HK-2 (cell line): ENCODE data around the gene CYRIA.

Experiments
- DNase-seq: peaks from one replicate; pipeline ENCODE4 v3.0.0-alpha.2; 2018; ENCODE audit not compliant: unreplicated experiment

The CYRIA gene

DNA sequence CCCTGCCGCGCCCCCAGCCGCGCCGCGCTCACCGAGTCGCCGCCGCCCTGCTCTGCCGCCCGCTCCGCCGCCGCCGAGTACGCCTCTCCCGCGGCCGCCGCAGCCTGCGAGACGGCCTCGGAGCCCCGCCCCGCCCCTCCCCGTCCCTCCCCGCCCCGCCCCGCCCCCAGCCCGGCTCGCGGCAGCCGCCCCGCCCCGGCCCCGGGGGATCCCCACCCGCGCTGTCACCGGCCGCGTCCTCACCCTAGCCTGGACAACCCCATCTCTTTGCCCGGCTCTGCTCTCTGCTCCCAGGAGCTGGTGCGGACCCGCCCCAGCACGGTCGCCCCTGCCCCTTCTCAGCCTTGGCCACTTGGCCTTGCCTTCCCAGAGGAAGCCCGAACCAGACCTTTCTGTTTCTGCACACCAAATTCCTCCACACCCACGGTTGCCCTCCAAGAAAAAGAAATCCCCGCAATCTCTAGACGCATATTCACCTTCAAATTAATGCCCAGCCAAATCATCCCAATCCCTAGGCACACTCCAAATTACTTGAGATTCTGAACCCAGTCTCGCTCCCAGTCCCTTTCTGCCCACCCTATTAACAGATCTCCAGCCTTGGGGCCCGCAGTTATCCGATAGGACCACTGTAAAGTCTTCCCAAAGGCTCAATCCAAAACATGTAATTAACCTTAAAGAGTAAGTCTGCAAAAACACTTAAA is at the start of gene CYRIA:
CYRIA (minus strand) TSS at position 87 of the 701 bp plus-strand sequence. CDS start 77,715 bp downstream, outside the sequence.
- DNase-seq = peak; percentile 65

DNA sequence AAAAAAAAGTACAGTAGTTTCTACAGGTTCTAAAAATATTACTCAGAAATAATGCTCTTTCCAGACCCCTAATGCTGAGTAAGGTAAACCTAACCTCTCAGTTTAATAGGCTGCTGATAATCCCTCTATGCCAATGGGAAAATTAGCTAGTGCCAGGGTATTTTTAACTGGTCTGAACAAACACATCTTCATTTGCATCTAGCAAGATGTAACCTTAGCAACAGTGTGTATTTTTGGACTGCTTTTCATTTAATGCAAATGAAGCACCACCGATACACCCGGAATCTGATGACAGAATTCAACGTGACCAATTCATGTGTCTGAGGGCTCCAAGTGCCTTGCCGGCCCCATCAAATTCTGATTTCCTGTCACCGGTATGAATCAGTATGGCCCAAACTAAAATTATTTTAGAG is 47.4 kb upstream of the CYRIA start:
- no peak for DNase-seq

DNA sequence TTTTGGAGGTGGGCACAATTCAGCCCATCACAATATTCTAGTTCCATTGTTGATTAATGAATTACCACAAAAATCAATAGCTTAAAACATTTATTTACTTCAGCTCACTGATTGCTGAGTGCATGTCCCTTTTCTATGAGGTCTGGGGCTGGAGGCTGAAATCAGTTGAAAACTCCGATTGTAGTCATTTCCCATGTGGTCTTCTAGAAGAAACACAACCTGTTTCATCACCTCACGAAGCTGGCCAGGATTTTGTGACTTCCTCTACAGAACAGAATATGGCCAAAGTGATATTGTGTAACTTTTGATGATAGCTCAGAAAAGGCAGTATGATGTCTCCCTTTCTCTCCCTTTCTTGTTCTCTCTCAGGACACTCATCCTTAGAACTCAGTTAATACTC is 44.1 kb upstream of the CYRIA start:
- DNase-seq = no peak

DNA sequence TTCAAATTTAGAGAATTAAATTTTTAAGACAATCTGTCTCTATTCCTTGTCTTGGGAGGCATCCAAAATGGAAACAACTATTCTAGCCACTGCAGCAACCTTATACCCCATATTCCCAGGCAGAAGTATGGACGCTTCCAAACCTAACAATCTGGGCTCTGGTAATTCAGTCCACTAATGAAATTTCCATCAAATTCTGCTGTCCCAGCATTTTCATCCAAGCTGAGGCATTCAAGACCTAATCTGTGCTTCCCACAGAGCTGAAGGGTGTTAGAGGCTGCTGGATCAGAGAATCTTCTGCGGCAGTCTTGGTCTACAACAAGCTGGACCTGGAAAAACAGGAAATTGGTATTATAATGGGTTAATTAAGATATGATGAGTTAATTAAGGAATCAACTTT is 42.5 kb upstream of the CYRIA start:
- no peak for DNase-seq

DNA sequence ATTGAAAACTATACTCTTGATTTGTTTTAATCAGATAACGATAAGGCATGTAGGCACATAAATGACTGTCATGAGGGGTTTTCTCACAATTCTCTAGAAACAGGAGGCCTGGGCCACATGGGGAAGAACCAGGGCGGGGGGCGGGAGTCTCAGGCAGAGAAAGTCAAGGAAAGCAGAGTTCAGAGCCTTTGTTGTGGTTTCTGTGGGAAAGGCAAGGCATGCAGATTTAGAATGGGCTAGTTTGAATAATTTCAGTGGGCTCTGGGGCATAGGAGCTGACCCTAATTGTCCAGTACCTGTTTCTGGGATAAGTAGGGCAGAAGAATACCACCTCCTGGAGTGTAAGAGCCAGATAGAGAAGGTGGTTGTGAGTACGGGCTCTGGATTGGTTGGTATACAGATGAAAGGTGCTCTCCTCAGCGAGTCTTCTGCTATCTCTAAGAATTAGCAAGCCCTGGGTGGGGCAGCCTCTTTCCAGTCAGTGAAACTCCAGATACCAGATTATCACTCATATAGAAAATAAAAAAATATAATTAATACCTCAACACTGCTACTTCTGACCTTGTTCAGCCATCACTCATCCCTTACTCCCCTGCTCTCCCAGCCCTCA is 41.5 kb upstream of the CYRIA start:
- no peak for DNase-seq

DNA sequence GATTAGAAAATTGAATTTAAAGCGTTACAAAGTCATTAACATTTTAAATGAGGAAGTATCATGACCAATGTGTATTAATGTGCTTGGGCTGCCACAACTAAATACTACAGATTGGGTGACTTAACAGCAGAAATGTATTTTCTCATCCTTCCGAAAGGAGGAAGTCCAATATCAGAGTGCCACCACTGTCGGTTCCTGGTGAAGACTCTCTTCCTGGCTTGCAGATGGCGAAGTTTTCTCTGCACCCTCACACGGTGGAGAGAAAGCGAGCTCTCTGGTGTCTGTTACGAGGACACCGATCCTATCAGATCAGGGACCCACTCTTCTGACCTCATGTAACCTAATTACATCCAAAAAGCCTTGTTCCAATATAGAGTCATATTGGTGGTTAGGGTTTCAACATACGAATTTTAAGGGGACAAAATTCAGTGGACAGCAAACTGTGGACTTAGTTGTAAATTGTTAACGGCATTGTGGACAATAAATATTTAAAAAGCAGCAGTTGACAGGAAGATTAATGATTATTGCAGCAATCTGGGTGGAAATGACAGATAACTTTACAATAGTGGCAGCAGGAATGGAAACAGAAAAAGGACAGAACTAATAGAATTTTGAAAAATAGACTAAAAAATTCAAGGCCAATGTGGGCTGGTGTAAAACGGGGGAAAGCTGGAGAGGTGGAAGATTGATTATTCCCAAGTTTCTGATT is 35.1 kb upstream of the CYRIA start:
- no peak for DNase-seq

DNA sequence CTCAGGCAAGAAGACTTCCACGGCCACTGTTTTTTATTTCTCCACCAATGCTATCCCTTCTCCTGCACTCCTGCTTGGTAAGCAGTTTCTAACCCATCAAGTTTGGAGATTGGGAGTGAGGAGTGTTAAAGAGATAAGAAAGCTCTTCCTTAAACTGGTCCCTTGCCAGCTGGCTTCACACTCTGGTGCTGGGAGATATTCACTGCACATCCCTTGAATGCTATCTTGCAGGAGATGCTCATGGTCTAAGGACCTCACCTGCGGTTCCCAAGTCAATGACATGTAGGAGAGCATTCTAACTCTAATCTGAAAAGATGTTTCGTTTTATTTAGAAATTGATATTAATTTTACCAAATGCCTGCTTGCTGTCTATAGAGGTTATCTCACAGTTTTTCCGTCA is 28.2 kb upstream of the CYRIA start:
- no peak for DNase-seq

DNA sequence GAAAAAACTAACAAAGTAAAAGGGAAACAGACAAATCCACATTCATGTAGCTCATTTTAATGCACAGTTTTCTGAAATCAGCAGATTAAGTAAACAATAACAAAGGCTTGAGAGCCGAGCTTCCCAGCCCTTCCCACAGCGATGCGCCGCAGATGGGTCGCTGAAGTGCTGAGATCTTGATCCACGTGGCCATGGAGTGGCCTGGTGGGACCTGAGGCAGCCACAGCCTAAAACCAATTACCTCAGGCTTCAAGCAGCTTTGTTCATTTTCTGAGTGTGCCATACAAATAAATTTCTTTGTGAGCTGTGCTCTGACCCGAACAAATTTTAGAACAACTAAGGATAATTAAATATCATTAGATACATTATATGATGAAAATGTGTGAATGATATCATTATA is 25.6 kb upstream of the CYRIA start:
- no peak for DNase-seq

DNA sequence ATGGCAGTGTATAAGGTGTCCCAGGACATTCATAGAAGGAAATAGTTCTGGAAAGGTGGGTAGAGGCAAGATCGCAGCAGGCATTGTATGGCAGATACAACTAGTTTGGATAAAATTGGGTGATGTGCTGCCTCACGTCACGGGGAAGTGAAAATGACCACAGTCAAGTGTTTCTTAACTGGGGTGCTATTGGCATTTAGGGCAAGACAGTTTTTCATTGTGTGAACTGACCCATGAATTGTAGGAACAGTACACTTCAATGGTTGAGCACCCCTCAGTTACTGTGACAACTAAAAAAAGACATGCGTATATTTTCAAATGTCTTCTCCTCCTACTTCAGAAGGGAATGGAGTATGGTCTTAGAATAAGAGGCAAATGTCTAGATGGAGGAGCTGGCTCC is 22.3 kb upstream of the CYRIA start:
- DNase-seq = no peak

DNA sequence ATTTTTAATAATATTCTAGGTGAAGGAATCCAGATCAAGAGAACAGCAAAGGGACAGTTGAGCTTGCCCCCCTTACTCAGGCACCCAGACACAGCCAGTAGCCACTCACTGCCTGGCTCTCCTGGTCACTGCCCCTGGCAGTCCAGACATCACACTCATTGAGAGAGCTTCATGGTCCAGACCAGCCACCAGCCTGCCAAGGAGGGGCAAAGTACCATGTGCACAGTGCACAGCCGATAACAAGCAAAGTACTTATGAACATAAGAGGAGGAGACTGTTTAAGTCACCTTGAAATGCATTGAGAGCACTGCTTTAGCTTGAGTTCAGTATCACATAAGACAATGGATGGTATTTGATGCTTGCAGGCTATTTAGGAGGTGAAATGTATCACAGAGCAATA is 21.6 kb upstream of the CYRIA start:
- no peak for DNase-seq

DNA sequence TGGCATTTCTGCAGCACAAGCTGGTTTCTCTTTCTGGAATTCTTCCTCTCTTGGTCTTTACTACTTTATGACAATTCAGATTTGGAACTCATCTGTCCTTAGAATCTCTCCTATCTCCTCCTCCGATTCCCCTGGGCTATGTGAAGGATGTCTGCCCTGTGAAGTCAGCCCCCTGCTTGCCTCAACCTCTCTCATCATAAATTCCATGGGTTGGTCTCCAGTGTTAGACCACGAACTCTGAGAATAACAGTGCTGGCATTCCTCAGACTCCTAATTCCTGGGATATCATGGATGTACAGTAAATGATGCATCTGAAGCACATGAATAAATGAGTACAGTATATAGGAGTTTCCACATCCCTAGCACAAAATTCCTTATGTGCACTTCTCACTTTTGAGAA is 21.0 kb upstream of the CYRIA start:
- no peak for DNase-seq

DNA sequence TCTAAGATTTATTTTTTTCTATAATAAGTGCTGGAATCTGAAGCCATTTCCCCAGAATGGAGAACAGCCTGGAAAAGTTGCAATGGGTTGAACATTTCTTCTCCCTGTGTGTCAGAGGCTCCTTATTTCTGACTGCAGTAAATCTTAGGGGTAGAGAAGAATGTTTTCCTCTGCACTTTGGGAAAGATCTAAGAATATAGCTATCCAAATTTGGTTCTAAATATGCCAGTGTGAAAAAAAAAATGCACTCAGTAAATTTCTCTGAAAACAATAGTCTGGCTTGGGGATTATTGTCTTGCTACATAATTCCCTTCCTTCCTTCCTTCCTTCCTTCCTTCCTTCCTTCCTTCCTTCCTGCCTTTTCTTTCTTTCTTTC is 19.7 kb upstream of the CYRIA start:
- no peak for DNase-seq

DNA sequence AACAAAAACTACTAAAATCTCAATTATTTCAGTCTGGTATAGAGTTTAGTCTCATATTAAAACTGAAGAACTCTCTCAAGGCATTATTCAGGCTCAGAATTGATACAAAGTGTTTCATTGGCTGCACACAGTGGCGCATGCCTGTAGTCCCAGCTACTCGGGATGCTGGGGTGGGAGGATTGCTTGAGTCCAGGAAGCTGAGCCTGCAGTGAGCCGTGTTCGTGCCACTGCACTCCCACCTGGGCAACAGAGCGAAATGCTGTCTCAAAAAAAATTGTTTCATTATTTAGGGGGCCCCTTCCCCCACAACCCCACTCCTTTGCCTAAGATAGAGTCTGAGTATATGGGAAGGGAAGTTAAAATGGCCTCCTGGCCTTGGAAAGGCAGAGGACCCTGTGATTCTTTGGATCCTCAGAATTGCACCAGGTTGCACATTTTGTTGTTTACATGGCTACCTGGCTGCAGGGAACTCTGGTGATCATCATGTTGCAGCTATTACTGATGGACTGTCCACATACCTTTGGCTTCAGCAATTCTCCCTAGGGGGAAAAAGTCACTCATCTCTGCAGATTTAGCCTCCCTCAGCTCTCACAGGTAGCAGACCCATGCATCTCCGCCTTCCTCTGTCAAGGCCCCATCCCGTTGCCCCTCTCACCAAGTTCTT is 19.2 kb upstream of the CYRIA start:
- no peak for DNase-seq

DNA sequence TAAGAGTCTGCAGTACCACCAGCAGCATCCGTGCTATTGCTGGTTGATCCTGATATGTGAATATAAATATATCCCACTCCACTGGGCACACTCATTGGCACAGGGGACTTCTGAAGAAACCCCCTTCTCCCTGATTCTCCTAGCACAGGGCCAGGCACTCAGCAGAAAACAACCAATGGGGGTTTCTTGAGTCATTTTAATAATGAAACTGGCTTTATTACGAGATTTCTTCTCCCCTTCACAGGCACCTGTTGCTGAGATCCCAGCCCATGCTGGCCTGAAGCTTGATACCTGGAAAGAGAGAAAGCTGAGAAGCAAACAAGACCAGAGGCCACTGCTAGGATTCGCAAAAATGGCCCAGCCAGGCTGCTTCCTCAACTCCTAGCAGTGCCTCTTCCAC is 17.9 kb upstream of the CYRIA start:
- DNase-seq = no peak

DNA sequence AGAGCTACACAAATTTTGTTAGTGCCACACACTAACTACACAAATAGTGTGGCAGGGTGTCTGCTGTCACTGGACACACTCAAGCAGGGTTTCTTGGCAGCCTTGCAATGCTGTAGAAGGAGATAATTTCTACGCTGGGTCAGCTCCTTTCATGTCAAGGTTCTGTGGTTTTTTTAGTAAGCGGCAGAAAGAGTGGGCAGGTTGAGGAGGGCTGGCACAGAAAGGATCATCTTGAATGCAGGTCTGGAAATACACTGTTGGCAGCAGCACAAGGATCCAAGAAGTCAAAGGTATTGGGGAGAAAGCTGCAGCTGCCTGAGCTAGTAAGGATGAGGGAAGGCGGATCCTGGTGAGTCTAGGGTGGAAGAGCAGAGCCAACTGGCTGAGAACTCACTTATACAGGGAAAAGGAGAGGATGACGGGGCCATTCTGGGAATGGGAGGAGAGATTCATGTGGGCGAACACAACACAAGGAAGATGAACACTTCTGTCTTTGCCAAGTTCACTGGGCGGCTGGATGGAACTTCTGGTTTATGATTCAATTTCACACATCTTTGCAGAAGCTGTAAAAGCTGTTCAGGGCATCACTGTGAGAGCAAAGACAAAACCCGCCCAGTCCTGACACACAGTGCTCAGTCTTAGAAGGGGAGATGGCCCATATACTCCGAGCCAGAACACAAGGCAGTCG is 16.9 kb upstream of the CYRIA start:
- DNase-seq = no peak

DNA sequence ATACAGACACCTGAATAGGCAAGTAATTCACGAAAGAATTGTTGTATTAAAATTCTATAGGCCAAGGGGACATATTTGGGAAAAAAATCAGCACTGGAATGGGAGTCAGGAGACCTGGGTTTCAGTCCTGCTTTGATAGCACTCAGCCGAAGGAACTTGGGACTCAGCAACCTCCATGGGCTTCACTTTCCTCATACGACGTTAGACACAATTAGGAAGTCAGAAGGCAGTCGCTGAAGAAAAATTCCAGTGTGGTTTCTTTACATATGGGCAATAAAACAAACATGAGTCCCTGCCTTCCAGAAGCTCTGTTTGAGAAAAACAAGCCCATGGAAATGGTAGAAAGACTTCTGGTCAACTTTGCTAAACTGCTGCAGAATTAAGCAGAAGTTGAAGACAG is 15.1 kb upstream of the CYRIA start:
- DNase-seq = no peak

DNA sequence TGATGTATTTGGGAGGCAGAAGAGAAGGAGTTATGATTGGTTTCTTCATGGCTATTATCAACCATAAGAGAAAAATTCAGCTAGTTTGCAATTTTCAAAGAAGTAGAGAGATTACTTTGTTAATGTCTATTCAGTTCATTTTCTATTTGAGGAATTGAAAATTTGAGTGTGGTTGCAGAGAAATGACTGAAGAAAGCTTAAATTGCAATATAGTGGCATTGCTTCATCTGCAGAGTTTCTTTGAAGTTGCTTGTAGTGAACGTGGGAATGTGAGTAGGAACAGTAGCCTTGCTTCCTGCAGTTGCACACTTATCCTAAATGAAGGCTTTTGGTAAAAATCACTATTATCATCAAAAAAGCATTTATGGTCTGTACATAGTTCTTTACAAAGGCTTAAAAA is 14.7 kb upstream of the CYRIA start:
- no peak for DNase-seq

DNA sequence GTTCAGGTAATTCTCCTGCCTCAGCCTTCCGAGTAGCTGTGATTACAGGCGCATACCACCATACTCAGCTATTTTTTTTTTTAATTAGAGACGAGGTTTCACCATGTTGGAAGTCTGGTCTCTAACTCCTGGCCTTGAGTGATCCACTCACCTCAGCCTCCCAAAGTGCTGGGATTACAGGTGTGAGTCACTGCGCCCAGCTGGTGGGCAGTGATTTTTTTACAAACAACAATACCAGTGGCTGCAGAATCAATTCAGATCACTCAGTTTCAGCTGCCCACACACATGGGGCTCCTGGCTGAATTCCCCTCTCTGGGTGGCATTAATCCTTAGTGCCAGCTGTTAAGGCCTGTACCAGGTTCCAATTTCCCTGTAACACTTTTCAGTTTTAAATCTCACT is 13.3 kb upstream of the CYRIA start:
- no peak for DNase-seq

DNA sequence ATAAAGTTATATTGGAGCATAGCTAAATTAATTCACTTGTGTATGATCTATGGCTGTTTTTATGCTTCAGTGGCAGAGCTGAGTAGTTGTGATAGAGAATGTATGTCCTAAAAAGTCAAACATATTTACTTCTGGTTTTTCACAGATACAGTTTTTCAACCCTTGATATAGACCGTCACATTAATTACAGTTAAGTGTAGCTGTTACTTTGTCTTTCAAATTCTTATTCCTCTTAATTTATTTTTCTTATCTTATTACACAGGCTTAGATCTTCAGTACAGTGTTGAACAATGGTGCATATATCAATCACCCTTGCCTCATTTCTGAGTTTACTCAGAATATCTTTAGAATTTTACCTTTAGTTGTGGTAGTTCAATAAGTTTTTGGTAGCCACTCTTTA is 12.2 kb upstream of the CYRIA start:
- DNase-seq = no peak

DNA sequence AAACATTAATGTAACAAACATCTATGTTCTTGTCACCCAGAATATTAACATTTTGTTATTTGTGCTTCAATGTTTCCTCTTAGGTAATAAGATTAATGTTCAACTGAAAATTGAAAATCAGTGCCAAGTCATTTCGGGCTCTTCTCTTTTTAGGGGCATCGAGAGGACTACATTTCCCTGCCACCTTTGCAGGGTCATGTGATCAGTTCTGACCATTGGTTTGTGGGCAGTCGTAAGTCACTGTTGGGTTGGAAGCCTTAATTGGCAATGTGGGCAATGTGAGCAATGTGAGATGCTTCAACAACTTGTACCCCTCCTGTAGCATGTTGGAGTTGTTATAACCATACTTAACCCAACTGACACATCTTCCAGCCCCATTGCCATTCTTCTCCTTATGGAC is 10.1 kb upstream of the CYRIA start:
- no peak for DNase-seq

DNA sequence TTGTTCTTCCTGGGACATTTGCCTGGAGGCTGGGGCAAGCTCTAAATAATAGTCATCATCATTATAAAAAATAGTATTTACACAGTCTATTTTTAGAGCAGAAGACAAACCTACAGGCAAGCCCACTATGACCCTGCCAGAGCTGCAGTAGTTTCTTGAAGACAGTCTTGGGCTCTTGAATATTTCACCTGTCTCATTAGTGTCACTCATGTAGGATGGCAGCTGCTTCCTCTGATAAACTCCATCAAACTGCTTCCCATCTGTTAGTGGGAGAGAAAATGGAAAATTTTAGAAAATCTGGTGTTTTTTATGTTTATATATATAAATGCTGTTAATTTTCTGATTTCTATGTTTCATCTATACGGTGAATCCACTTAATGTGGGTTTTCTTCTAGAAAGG is 8.5 kb upstream of the CYRIA start:
- DNase-seq = no peak

DNA sequence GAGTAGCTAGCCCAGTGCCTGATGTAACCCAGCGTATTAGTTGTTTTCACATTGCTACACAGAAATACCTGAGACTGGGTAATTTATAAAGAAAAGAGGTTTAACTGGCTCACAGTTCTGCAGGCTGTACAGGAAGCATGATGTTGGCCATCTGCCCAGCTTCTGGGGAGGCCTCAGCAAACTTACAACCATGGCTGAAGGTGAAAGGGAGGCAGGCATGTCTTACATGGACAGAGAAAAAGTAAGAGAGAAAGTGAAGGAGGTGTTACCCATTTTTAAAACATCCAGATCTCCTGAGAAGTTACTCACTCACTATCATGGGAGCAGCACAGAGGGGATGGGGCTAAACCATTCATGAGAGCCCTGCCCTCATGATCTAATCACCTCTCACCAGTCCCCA is 6.1 kb upstream of the CYRIA start:
- no peak for DNase-seq
